Activated CD4-positive, CD25-positive, alpha-beta regulatory T cell (primary cell): ENCODE data around the gene FZD7.

ENCODE experiments used
- DNase-seq, 4 experiments: peaks; one replicate each; lab custom pipeline; 2025; lab: John Stamatoyannopoulos, UW

The FZD7 gene

GRCh38 chr2:202067589-202067988 lies 33.9 kb downstream of the FZD7 start:
- no peak for DNase-seq

- DNase-seq: no peak
Measured at GRCh38 chr2:202069170-202070067, 35.8 kb downstream of the FZD7 start.

DNA sequence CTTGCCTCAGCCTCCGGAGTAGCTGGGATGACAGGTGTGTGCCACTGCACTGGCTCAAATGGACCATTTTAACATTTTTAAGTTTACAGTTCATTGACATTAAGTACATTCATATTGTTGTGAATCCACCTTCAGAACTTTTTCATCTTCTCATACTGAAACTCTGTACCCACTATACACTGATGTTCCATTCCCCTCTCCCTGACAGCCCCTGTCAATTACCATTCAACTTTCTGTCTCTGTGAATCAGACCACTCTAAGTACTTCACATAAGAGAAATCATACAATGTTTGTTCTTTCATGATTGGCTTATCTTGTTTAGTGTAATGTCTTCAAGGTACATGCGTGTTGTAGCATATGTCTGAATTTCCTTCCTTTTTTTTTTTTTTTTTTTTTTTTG lies 37.5 kb downstream of the FZD7 start:
- no peak for DNase-seq

- no peak for DNase-seq
Measured at GRCh38 chr2:202072226-202072625, 38.6 kb downstream of the FZD7 start.

GRCh38 chr2:202072737-202073401 lies 39.2 kb downstream of the FZD7 start, which contains the start of gene KIAA2012:
TSS of gene KIAA2012 (plus strand) at chr2:202073255. CDS start at chr2:202073628, 373 bp downstream.
- no peak for DNase-seq

DNA sequence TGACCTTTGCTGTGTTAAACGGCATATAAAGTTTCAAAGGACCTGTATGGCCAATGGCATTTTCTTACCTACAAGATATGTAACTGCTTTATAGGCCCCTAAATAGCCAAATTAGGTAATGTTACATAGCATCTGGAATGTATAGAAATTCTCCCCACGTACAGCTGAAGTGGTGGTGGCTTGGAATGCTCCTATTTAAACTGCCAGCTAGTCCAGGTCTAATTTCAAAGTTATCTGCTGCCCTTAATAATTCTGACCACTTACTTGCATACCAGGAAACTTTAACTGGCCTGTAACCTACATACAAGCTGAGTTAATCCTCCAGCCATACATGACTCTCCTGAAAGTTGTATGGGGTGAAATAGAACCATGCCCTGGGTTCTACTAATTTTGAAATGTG lies 40.7 kb downstream of the FZD7 start:
- DNase-seq: no peak

- DNase-seq: no peak
Measured at GRCh38 chr2:202079310-202079709, 45.7 kb downstream of the FZD7 start.

DNA sequence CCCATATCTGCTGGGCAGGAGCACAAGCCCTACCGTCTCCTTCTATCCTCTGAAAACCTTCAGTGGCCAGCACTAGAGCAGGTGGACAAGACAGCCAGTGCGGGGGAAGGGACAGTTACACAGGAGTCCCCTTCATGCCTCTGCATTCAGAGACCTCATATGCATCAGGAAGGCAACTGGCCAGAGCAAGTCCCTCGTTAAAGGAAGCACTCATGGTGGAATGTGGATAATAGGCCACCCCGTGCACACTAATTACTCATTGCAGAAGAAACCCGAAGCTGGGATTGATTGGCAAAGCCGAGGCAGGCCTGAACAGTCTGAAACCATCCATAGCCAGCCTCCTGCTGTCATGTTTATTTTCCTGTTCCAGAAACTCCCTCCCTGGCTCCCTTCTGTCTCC lies 50.6 kb downstream of the FZD7 start:
- no peak for DNase-seq
